Gastroesophageal sphincter (tissue), 3 donors: ENCODE data around the gene RFC2.

Experiments used
- CTCF ChIP-seq, 4 experiments: fragments of 200-600 bp in 2 of 4; fragments of 450-650 bp in 2 of 4; sonication (generic) in 1 of 4; IDR thresholded peaks; one replicate each; pipeline ENCODE4 v1.5.1; 2017 to 2019; ENCODE audit warnings: antibody characterized with exemption in 4 of 4, mild to moderate bottlenecking in 2 of 4, moderate library complexity in 2 of 4
- EP300 ChIP-seq: sonication (generic); formaldehyde crosslinking; IDR thresholded peaks from one replicate; pipeline ENCODE4 v1.6.1; 2017; ENCODE audit warnings: antibody characterized with exemption, mild to moderate bottlenecking
- POLR2A ChIP-seq, 2 donors: fragments of 450-650 bp; IDR thresholded peaks; one replicate each; pipeline ENCODE4 v1.6.1; 2017; ENCODE audit warnings: antibody characterized with exemption in 2 of 2, mild to moderate bottlenecking in 2 of 2, moderate library complexity in 1 of 2

- TF ChIP-seq CTCF (IDR thresholded peaks at IDR 0.05), result no peak
- no peak for TF ChIP-seq EP300
- TF ChIP-seq POLR2A (IDR thresholded peaks at IDR 0.05), result no peak
Measured at GRCh38 chr7:74248156-74248555, 6.0 kb downstream of the RFC2 start.
